Myocyte (in vitro differentiated cells): ENCODE measurements around the gene AP3S2. TPM values are rescaled to one million over a fixed set of nuclear protein-coding genes. Genes with fewer than 3 reads are reported as not detected.
"Not testable (repeated sequence)": the region's sequence is repeated elsewhere in the genome, so short reads cannot be mapped to it uniquely, and the experiment has no call there.

Experiments used
- DNase-seq: peaks from one replicate; pipeline ENCODE4 v3.0.0-alpha.2; 2012; ENCODE audit warnings: low read depth
- total RNA-seq: library from RNA; depleted of rRNA; stranded (reverse); fragments of >200 nt; gene quantifications from 2 replicates; pipeline ENCODE4 v1.2.3, GENCODE V29; 2014

Gene AP3S2
- total RNA-seq, 1 donor from 2014 or later = 65.3 TPM

DNA sequence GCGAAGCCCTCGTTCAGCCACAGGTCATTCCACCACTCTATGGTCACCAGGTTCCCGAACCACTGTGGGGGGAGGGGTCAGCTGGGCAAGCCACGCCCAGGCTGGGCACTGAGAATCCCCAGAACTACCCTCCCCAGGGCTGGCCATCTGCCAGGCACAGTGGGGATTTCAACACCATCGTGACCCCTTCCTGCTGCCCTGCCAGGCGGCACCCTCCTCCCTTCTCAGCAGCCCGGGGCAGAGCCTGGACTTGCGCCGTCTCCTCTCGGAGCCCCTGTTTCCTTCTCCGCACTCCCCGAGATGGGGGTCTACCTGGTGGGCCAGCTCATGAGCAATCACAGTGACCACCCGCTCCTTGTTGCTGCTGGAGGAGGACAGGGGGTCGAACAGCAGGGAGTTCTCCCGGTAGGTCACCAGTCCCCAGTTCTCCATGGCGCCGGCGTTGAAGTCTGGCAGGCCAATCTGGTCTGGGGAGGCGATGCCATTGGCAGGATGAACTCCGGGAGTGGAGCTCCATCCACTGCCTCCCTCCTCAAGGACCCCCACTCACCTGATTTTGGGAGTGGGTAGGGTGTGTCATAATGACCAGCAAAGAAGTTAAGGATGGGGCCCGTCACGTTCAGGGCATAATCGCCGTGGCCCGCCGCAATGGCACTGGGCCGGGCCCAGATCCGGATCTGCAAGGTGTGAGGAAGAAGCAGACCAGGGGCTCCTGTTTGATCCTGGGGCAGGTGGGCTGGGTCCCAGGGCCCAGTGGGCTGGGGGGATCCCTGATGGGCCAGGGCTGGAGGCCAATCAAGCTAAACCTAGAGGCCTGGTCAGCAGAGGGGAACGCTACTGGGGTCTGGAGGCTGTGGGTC lies 89.6 kb downstream of the AP3S2 start:
- no peak for DNase-seq

DNA sequence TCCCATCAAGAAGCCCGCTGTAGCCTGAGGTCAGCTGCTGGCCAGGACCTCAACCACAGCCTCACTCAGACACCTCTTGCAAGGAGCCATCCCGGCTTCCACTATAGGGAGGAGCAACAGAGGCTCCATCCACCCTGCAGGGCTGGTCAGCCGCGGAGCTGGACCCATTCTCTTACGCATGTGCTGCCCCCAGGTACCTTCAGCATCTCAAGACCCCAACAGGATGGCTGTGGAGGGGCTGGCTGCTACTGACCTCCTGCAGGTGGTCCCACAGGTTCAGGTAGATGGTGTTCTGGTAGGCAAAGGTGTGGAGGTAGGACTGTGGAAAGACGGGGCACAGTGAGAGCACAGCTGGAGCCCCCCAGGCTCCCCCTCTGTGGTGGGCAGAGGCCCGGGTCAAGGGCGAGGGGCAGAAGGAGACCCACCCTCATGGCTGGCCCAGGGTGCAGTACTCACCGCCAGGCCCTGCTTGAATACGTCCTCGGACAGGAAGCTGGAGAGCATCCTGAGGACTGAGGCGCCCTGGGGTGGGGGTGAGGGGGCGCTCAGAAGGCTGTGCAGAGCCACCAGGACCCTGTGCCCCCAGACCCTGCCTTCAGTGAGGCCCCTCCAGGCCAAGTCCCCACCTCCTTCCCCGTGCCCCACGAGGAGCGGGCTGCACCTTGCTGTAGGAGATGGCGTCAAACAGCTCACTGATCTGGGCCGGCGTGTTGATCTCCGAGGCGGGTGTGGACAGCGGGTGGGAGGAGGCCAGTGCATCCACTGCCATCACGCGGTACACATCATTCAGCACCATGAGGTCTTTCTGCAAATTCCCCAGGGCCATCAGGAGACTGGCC lies 90.6 kb downstream of the AP3S2 start:
- DNase-seq = no peak

DNA sequence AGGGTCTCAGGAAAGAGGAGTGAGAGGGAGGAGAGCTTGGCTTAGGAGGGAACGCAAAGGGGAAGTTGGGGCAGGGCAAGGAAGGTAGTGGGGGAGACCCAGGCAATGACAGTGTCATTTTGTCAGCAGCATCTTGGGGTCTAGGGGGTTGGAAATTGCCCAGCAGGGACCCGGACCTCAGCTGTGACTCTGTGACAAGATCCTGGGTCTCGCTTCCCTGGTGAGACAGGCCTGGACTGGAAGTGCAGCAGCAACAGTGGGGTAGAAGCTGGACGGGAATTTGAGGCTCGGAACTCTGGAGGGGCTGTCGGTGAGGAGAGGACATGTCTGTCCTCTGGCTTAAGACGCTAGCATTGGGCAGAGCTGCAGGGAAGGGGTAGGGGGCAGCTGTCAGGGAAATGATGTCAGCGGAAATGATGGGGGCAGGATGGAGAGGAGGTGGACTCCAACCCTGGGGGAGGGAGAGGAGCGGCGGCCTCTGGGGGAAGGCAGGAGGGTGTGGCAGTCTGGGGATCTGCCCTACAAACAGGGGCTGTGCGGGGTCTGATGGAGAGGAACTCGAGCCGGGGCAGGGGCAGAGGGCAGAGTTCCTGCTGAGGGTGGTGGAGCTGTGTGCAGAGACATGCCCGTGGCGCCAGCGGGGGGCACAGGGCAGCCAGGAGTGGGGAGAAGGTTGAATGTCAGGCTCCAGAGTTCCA lies 91.4 kb downstream of the AP3S2 start:
- DNase-seq = no peak

DNA sequence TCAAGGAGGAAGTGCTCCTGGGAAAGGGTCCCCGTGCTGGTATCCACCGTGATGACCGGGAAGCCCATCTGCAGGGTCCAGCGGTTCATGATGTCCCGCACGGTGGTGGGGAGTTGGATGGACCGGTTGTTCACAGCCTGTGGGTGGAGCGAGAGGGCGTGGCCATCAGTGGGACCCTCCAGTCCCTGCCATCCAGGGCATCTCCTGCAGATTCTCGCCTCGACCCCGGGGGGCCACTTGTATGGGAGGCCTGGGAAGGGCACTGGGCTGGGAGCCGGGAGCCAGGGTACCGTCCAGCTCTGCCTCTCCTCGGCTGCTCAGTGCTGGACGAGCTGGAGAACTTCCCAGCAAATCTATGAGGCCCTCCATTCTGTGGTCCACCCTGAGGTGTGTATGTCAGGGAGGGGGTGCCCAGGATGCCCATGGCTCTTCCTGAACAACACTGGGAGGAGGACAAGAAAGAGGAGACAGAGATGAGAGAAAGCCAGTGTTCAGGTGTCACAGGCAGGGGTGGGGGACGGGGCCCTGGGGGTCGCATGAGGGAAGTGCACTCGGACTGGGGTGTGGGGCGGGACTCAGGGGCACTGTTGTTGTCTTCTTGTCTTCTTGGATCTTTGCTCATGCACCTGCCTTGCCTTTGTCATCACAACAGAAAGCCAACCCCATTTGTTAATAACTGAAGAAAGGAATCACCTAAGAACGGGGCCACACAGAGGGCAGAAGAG lies 92.2 kb downstream of the AP3S2 start:
- no peak for DNase-seq

DNA sequence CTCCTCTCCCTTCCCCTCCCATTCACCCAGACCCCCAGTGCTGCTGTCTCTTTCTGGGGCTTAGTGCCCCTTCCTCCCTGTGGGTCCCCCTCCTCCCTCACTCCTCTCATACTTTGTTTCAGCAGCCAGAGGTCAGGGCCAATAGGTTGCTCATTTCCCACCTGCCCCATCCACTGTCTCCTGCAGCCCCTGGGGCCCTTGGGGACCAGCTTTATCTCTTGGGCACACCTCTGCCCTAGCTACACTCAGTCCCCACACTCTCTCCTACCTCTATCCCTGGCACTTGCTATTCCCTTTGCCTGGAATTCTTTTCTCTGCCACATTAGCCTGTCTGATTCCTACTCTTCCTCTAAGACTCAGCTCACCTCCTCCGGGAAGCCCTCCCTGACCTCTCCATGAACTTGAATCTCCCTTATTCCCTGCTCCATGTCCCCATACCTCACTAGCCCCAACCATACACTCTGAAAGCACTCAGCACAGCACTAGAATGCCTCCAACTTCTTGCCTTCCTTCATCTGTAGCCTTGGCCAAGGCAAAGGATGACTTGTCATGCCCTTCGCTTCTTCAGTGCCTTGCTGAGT lies 93.8 kb downstream of the AP3S2 start:
- no peak for DNase-seq

DNA sequence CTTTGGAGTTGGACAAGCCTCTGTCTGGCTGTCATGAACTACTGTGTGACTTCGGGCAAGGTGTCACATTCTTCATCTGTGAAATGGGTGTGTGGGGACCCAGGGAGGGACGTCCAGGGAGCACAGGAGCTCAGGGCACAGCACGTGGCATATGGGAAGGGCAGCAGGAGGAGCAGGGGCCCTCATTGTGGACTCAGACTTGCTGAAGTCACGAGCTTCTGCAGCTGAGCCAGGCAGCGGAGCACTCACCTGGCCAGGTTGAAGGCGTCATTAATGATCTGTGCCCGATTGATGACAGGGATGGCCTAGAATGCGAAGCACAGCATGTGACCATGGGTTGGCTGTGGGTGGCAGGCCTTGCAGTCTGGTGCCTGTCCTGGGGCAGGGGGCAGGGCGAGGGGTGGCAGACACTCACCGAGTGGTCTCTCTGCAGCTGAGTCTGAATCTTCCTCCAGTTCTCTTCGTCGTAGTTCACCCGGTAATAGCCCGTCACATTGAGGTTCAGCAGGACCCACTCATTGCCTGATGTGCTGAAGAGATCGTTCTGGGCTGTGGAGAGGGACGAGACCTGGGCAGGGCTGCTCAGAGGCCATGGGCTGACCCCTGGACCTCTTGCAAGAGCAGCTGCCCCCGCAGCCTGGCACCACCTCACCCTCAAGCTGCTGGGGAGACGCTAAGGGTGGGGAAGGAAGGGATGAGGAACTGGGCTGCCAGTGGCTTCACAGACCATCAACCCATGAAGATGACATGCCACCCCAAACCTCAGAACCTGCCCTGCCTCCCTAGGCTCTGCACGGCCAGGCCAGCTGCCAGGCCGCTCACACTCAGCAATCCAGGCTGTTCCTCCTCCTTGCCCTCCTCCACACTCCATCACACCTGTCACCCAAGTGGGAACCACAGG lies 94.5 kb downstream of the AP3S2 start:
- DNase-seq = peak; percentile 93

DNA sequence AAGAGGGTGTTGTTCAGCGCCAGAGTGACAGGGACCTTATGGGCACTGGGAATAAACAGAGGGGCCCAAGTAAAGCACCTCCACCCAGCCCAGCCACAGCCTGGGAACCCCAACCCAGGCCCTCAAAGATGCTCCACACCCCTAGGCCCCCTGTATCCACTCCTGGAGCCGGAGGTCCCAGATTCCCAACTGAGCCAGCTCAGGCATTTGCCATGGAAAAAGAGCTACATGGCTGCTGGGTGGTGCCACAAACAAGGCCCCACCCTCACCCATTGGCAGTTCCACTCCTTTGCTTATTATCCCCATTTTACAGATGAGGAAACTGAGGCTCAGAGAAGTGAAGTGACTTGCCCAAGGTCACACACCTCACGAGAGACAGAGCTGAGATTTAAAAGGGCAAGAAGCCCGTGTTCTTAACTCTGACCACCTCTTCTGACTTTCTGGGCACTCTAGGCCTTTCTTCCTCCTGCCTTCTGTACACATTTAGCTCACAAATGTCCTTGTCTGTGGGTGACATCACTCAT lies 96.1 kb downstream of the AP3S2 start:
- DNase-seq = no peak

DNA sequence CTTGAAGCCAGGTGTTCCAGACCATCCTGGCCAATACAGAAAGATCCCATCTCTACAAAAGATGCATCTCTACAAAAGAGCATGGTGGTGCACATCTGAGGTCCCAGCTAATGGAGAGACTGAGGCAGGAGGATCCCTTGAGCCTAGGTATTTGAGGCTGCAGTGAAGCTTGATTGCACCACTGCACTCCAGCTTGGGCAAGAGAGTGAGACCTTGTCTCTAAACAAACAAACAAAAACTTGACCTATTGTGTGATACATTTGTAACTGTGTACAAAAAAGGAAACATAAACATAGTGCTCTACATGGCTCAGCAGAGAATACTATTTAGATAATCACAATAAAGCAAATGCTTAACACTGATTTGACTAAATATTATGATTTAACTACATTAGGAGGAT lies 97.8 kb downstream of the AP3S2 start:
- DNase-seq = no peak

DNA sequence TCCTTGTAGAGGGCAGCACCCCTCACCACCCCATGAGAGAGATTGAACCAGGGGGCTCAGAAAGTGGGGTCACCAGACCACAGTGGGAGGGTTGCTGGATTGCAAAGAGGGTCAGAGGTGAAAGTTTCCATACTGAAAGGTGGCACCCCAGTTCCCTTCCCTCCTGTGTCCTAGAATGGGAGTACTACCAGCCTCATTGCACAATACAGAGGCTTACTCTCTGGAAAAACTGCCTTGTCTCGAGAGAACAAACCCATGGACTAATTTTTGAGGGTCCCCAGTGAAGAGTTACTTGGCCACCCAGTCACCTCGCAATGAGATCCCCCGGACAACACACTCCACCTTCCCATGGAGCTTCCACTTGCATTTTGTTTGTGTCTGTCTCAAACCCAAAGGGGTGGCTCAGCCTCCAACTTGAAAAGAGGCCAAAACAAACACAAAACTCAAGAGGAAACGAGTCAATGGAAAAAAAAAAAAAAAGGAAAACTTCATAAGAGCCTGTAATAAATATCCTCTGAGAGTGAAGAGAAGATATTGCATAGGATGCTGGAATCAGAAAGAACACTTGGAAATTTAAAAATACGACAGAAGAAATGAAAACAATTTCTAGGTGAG lies 99.1 kb downstream of the AP3S2 start:
- DNase-seq = peak; percentile 51

DNA sequence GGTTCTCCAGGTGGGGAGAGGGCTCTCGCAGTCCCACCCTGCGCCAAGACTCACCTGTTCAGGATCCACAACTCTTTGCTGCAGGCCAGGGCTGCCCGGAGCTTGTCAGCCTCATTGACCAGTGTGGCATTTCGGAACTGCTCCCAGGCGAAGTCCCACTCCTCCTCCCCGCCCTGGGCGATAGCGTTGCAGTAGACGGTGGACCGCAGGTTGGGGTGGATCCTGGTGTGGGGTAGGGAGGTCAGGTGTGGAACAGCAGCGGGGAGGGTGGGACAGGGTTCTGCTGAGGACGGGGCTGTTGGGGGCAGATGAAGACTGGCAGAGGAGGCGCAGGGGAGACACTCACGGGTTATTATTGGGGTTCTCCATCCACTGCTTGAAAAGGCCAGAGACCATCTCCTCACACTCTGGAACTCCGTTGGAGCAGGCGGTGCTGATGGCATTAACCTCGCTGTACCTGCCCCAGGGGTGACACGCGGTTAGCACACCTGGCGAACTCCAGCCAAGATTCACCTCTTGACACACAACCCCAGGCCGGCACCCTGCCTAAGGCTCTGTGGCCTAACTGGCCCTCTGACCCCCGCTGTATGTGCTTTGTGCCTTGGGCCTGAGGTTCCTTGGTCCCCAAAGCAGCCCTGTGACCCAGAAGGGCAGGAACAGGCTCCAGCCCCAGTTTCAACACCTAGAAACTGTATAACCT lies 101.5 kb downstream of the AP3S2 start:
- no peak for DNase-seq

DNA sequence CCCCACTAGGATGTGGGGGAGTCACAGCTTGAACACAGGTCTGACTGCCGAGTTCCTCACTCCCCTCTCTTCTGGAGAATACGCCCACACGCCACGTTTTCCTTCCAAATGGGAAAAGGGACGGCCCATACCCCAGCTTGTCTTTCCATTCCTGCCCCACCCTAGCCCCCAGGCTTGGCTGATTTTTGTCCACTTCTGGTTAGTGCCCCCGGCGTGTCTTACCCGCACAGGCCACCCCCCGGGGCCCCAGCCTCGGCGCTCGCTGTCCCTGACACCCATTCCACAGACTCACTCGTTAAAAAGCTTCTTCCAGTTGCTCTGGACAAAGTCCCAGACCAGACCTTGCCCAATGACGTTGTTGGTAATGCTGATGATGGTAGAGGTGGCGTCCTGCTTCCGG lies 103.1 kb downstream of the AP3S2 start:
- DNase-seq = no peak

DNA sequence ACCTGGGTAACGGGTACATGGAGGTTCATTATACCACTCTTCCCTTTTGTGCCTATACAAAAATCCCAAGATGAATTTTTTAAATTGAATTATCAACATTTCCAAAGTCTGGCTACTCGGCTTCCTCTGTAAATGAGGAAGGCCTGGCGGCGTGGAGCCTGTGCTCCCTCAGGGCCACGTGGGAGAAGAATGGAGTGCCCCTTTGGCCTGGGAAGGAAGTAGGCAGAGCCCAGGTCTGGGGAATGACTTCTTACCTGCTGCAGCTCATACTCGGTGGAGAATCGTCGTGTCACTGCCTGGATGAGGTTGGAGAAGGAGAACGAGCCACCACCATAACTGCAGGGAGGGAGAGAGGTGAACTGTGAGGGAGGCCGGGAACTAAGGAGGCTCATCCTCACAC lies 103.6 kb downstream of the AP3S2 start:
- DNase-seq = no peak

DNA sequence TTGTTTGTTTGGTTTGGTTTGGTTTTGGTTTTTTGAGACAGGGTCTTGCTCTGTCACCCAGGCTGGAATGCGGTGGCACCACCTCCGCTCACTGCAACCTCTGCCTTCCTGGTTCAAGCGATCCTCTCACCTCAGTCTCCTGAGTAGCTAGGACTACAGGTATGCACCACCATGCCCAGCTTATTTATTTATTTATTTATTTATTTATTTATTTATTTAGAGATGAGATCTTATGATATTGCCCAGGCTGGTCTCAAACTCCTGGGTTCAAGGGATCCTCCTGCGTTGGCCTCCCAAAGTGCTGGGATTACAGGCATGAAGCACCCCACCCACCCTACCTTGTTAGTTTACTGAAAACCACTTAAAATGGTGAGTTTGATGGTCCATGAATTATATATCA lies 105.2 kb downstream of the AP3S2 start:
- DNase-seq = not testable (repeated sequence)

DNA sequence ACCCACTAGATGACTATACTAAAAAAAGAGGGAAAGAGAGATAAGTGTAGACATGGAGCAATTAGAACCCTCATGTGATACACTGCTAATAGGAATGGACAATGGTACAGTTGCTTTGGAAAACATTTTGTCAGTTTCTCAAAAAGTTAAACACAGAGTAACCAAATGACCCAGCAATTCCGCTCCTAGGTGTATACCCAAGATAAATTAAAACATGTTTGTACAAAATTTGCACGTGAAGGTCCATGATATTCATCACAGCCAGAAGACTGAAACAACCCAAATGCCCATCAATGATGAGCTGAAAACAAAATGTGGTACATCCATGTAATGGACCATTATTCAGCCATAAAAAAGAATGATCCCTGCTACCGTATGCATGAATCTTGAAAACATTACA lies 105.8 kb downstream of the AP3S2 start:
- DNase-seq = no peak

DNA sequence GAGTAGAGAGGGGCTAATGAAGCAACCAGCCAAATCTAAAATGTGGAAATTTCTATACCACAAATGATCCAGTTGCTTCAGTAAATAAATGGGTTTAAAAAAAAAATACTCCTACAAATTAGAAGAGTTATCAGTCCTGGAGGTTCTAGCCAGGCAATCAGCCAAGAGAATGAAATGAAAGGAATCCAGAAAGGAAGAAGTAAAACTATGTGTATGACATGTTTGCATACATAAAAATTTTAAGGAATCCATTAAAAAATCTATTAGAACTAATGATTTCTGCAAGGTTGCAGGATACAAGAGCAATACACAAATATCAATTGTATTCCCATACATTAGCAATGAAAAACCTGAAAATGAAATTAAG lies 108.0 kb downstream of the AP3S2 start:
- DNase-seq = no peak

DNA sequence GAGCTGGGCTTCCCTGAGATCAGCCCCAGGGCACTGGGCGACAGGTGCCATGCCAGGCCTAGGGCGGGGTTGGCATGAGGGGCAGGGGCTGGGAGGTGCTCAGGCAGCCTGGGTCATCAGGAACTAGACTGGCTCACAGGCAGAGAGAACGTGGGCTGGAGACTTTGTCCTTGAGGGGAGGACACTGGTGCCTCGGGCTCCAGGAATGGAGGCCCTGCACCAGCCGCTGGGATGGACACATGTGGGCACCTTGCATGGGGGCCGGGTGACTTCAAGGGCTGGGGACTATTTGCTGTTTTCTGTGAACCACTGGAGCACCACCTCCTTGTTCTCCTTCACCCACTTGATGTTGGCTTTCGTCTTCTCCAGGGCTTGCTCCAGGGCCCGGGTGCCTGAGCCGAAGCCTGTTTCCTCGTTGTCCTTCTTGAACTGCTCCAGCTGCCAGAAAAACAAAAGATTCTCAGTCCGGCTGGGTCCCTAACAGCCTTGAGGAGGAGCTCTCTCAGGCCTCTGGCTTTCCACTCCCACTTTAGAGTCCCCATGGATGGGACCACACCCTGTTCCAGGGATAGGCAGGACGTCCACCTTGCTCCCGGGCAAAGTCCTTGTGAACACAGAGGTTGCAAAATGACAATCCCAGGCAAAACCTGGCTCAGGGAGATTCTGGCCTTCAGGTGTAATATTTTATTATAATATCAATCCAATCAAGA lies 108.6 kb downstream of the AP3S2 start:
- no peak for DNase-seq

DNA sequence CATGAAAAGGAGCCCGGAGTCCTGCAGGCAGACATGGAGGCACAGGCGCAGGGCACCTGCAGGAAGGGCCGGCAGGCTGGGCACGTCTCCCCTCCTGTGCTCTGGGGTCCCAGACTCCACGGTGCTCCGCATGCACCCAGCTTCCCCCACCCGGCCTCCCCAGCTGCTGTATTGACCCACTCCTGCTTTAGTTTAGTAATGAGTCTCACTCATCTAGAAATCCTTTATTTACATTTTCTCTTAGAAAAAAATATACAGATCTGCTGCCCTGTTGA lies 109.2 kb downstream of the AP3S2 start:
- DNase-seq = no peak
